ENCODE data around the gene CELF4.
"Not testable (repeated sequence)": the region's sequence is repeated elsewhere in the genome, so short reads cannot be mapped to it uniquely, and the experiment has no call there.

Gene CELF4

GRCh38 chr18:37361335-37362157 lies 204.1 kb downstream of the CELF4 start:
- peak; percentile 22 for DNase-seq (ENCODE audit: low read depth, low spot score)

- DNase-seq (ENCODE audit: low read depth, low spot score): not testable (repeated sequence)
Observed at GRCh38 chr18:37358061-37358460, 207.5 kb downstream of the CELF4 start.

GRCh38 chr18:37355772-37356171 lies 209.8 kb downstream of the CELF4 start:
- no peak for DNase-seq (ENCODE audit: low read depth, low spot score)

GRCh38 chr18:37351110-37351509 lies 214.5 kb downstream of the CELF4 start:
- no peak for DNase-seq (ENCODE audit: low read depth, low spot score)

DNA sequence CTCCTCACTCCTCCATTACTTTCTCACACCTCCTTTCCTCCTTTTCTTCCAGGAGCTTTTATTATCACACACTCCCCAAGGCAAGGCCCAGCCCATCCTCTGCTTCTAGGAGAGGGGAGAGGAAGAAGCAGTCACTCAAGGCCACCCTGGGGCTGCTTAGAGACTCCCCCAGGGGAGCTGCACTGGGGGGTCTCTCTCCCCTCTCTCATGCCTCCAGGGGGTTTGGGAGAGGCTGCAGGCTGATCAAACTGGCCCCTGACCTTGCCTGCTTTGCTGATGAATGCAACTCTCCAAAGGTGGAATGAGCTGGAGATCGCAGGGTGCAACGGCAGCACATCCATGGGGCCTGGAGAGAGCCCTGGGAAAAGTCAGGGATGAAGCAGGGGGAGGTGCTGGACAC lies 216.9 kb downstream of the CELF4 start:
- no peak for DNase-seq (ENCODE audit: low read depth, low spot score)

DNA sequence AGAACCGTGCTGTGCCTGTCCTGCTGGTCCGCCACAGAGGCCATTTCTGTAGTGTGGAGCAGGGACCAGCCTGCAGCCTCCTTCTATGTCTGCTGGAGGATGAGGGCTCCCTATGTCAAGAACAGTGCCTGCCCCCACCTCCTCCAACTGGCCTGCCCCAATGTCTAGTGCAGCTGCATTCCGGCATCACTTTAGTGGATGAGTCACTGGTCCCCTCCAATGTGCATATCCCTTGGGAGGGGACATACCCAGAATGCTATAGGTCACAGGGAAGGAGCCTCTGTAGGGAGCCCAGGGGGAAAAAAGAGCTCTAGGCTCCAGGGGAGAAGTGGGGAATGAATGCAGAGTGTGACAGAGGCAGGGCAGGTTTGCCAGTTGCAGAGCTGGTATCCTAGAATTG lies 219.6 kb downstream of the CELF4 start:
- DNase-seq (ENCODE audit: low read depth, low spot score): no peak

GRCh38 chr18:37343542-37343851 lies 222.1 kb downstream of the CELF4 start:
- DNase-seq (ENCODE audit: low read depth, low spot score): no peak

GRCh38 chr18:37341473-37342086 lies 224.0 kb downstream of the CELF4 start:
- no peak for DNase-seq (ENCODE audit: low read depth, low spot score)

- no peak for DNase-seq (ENCODE audit: low read depth, low spot score)
Observed at GRCh38 chr18:37341016-37341415, 224.6 kb downstream of the CELF4 start.

DNA sequence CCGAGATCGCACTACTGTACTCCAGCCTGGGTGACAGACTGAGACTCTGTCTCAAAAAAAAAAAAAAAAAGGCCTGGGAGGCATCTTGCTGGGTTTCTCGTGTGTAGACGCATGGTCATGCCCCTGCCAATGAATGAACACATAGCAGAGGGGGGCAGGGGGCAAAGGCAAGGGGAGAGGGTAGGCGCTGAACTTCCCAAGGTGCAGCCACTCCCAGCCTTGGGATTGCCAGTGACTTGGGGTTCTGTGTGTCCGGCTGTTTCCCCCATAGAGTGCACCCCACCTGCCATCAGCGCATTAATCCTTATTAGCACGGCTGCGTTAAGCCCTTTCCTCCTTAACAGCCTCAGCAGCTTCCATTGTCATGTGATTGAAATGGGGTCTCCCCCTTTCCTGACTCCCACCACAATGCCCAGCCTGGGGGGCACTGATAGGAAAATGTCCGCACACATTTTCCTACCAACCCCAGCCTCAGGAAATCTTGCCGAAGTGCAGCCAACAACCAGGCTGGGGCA lies 225.8 kb downstream of the CELF4 start:
- no peak for DNase-seq (ENCODE audit: low read depth, low spot score)

- DNase-seq (ENCODE audit: low read depth, low spot score): no peak
Observed at GRCh38 chr18:37336568-37337285, 228.9 kb downstream of the CELF4 start.

- DNase-seq (ENCODE audit: low read depth, low spot score): peak; percentile 56
Observed at GRCh38 chr18:37335409-37335736, 230.2 kb downstream of the CELF4 start.

DNA sequence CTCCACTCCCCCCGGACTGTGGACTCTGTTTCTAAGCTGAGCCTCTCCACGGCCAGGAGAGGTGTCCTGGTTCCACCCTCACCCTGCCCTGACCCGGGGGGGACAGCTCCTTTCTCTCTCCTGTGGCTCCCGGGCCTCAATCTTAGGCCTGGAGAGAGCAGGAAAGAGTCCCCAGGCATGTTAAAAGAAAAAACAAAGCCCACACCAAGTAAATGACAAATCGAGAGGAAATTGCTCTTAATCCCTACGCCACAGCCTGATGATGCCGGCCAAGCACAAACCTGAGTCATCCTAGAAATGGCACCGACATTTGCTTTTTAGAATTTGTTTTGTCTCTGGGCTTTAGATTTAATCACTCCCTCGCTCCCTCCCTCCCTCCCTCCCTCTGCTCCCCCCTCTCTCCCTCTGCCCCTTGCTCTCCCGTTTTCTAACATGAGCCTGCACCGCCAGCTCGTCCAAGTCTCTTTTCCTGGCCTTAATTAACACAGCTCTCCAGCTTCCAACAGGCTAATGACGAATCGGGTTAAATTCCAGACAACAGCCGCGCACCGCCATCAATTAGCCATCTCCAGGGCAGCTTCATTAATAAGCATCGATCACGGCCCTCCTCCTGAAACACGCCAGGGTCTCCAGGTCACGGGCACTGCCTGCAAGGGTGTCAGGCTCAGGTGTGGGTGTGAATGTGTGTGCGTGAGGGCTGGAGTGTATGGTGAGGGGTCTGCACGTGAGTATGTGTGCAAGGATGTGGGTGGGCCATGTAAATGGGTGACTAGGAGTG lies 230.8 kb downstream of the CELF4 start:
- DNase-seq (ENCODE audit: low read depth, low spot score): no peak

- no peak for DNase-seq (ENCODE audit: low read depth, low spot score)
Observed at GRCh38 chr18:37332628-37333420, 232.8 kb downstream of the CELF4 start.

GRCh38 chr18:37332219-37332618 lies 233.4 kb downstream of the CELF4 start:
- DNase-seq (ENCODE audit: low read depth, low spot score): no peak

GRCh38 chr18:37330173-37330572 lies 235.4 kb downstream of the CELF4 start:
- no peak for DNase-seq (ENCODE audit: low read depth, low spot score)

GRCh38 chr18:37328946-37329719 lies 236.5 kb downstream of the CELF4 start:
- no peak for DNase-seq (ENCODE audit: low read depth, low spot score)

- DNase-seq (ENCODE audit: low read depth, low spot score): no peak
Observed at GRCh38 chr18:37327063-37327577, 238.5 kb downstream of the CELF4 start.

- DNase-seq (ENCODE audit: low read depth, low spot score): peak; percentile 71
Observed at GRCh38 chr18:37322492-37323035, 243.0 kb downstream of the CELF4 start.

Measured in ELF-1 (cell line).